Epithelial cell of esophagus (primary cell): ENCODE results near the gene NFXL1.
A peak's percentile ranks its signal among the peaks of the same experiment; 100 is the strongest.

Experiments used
- DNase-seq: peaks from one replicate; pipeline ENCODE4 v3.0.0; 2010; ENCODE audit warnings: low read depth
- H3K4me3 ChIP-seq: 2 replicates; pipeline ENCODE4 v1.5.1; 2011; ENCODE audit warnings: mild to moderate bottlenecking, low read length, control low read depth
- CTCF ChIP-seq: IDR thresholded peaks from 2 replicates; pipeline ENCODE4 v1.5.1; 2011; ENCODE audit warnings: low read depth, mild to moderate bottlenecking, low read length, control low read depth, inconsistent platforms; ENCODE audit not compliant: insufficient read depth; ENCODE audit errors: missing control alignments

The NFXL1 gene

GRCh38 chr4:47915378-47915777, 995 bp upstream of the NFXL1 start:
- H3K4me3 ChIP-seq, result no peak overlapping the region
- TF ChIP-seq CTCF, result no peak
- no peak for DNase-seq

- H3K4me3 ChIP-seq, result peak overlapping the region; percentile 90
- no peak for DNase-seq
- no peak for TF ChIP-seq CTCF
Observed at GRCh38 chr4:47914926-47915237, 499 bp upstream of the NFXL1 start.

GRCh38 chr4:47913861-47914219, 543 bp downstream of the NFXL1 start:
- no peak for TF ChIP-seq CTCF
- peak; percentile 63 for DNase-seq

GRCh38 chr4:47913330-47913729, 1.1 kb downstream of the NFXL1 start:
- peak; percentile 49 for DNase-seq
- H3K4me3 ChIP-seq, result peak overlapping the region; percentile 90
- no peak for TF ChIP-seq CTCF

More at GRCh38 chr4:47913861-47914219, 543 bp downstream of the NFXL1 start:
- peak overlapping the region; percentile 90 for H3K4me3 ChIP-seq

- TF ChIP-seq CTCF, result no peak
- no peak for DNase-seq
- H3K4me3 ChIP-seq, result no peak overlapping the region
Observed at GRCh38 chr4:47907089-47907646, 7.2 kb downstream of the NFXL1 start.

GRCh38 chr4:47899639-47900038, 14.7 kb downstream of the NFXL1 start:
- no peak for DNase-seq
- no peak overlapping the region for H3K4me3 ChIP-seq
- TF ChIP-seq CTCF, result no peak

- no peak for TF ChIP-seq CTCF
- H3K4me3 ChIP-seq, result no peak overlapping the region
- no peak for DNase-seq
Observed at GRCh38 chr4:47891928-47892327, 22.5 kb downstream of the NFXL1 start.
